SK-N-SH treated with all-trans-retinoic acid at 6 μM for 48 hours (cell line): ENCODE results near the gene RNASEH2B.

Experiments
- ARNTL ChIP-seq: fragments of 450-650 bp; formaldehyde crosslinking; IDR thresholded peaks from 2 replicates; pipeline ENCODE4 v1.5.0; 2020; ENCODE audit warnings: low read depth, mild to moderate bottlenecking, moderate library complexity, borderline replicate concordance
- BACH2 ChIP-seq: fragments of 250-450 bp; sonication (Bioruptor Pico); IDR thresholded peaks from 2 replicates; pipeline ENCODE4 v1.9.0; 2021; ENCODE audit warnings: mild to moderate bottlenecking, borderline replicate concordance
- CSDC2 ChIP-seq: fragments of 250-450 bp; sonication (Bioruptor Pico); IDR thresholded peaks from 2 replicates; pipeline ENCODE4 v1.5.0; 2020; ENCODE audit warnings: mild to moderate bottlenecking, moderate library complexity
- GLIS3 ChIP-seq: fragments of 250-450 bp; sonication (Bioruptor Pico); IDR thresholded peaks from 2 replicates; pipeline ENCODE4 v1.5.0; 2020; ENCODE audit warnings: mild to moderate bottlenecking, moderate library complexity
- OSR1 ChIP-seq: fragments of 250-450 bp; sonication (Bioruptor Pico); IDR thresholded peaks from 2 replicates; pipeline ENCODE4 v1.8.0; 2022; ENCODE audit warnings: moderate library complexity, mild to moderate bottlenecking, inconsistent platforms
- PATZ1 ChIP-seq: fragments of 250-450 bp; sonication (Bioruptor Pico); IDR thresholded peaks from 2 replicates; pipeline ENCODE4 v1.8.0; 2020; ENCODE audit warnings: mild to moderate bottlenecking, moderate library complexity, borderline replicate concordance
- POU6F1 ChIP-seq: fragments of 250-450 bp; sonication (Bioruptor Pico); IDR thresholded peaks from 2 replicates; pipeline ENCODE4 v1.8.0; 2021; ENCODE audit warnings: low read depth, mild to moderate bottlenecking, moderate library complexity, borderline replicate concordance
- ZC3H10 ChIP-seq: fragments of 250-450 bp; sonication (Bioruptor Pico); IDR thresholded peaks from 2 replicates; pipeline ENCODE4 v1.5.1; 2021; ENCODE audit warnings: mild to moderate bottlenecking, moderate library complexity

DNA sequence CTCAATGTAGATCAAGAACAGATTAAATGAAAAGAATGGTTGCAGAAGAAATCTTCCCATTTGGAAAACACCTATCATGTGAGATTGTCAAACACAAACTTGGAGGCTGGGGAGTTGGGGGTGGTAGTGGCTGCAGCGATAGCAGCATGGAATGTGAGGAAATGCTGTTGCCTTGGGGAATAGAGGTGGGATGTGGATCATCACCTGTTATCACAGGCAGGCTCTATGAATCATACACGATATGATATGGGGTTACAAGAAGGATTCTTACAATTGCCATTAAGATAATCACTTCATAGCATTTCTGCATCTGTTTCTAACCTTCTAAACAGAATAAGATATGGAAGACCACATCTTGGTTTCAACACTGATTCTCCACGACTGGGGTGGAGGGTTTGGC lies 88.7 kb downstream of the RNASEH2B start:
- TF ChIP-seq ZC3H10 (CRISPR knock-in tag) (no peak), BACH2 (CRISPR knock-in tag) (no peak), PATZ1 (CRISPR knock-in tag) (no peak), OSR1 (CRISPR knock-in tag) (no peak), ARNTL (no peak), GLIS3 (CRISPR knock-in tag) (no peak), CSDC2 (CRISPR knock-in tag) (no peak), POU6F1 (CRISPR knock-in tag) (no peak)
